Measurements from ENCODE around the gene SAPCD2. TPM values are rescaled to one million over a fixed set of nuclear protein-coding genes. Genes with fewer than 3 reads are reported as not detected.

The SAPCD2 gene
- total RNA-seq, 1 donor from 2014 or later, result 0.22 TPM

- ATAC-seq, result no peak
- intact Hi-C loops (cut with DNase I), result no loop called here
- DNase-seq (ENCODE audit: missing footprints), result no peak
These were observed 53.3 kb downstream of the SAPCD2 start for GRCh38 chr9:137017071-137017470.

- intact Hi-C loops (cut with DNase I), result no loop called here
- DNase-seq (ENCODE audit: missing footprints) (no peak), ATAC-seq (no peak)
These were observed 53.9 kb downstream of the SAPCD2 start for GRCh38 chr9:137016436-137016835.

GRCh38 chr9:137015976-137016375 is 54.4 kb downstream of the SAPCD2 start:
- ATAC-seq (no peak), DNase-seq (ENCODE audit: missing footprints) (no peak)
- intact Hi-C loops (cut with DNase I), result no loop called here

- ATAC-seq (no peak), DNase-seq (ENCODE audit: missing footprints) (no peak)
- intact Hi-C loops (cut with DNase I), result no loop called here
These were observed 54.8 kb downstream of the SAPCD2 start for GRCh38 chr9:137015540-137015930.

GRCh38 chr9:137014776-137015539 is 55.4 kb downstream of the SAPCD2 start:
- intact Hi-C loops (cut with DNase I), result no loop called here
- ATAC-seq (no peak), DNase-seq (ENCODE audit: missing footprints) (no peak)

- DNase-seq (ENCODE audit: missing footprints), result no peak
- ATAC-seq, result no peak
- intact Hi-C loops (cut with DNase I), result no loop called here
These were observed 56.2 kb downstream of the SAPCD2 start for GRCh38 chr9:137014166-137014565.

GRCh38 chr9:137013571-137013940 is 56.8 kb downstream of the SAPCD2 start:
- intact Hi-C loops (cut with DNase I), result no loop called here
- DNase-seq (ENCODE audit: missing footprints) (no peak), ATAC-seq (no peak)

- DNase-seq (ENCODE audit: missing footprints) (no peak), ATAC-seq (no peak)
- intact Hi-C loops (cut with DNase I), result no loop called here
These were observed 57.4 kb downstream of the SAPCD2 start for GRCh38 chr9:137012694-137013570.

Other genes with a start within 250 kb of the SAPCD2 start
- gene AJM1, start 228.1 kb downstream of the SAPCD2 start, total RNA-seq, result 8.6 TPM
- gene PHPT1, start 221.1 kb downstream of the SAPCD2 start, total RNA-seq, result 358 TPM
- gene MAMDC4, start 218.2 kb downstream of the SAPCD2 start, total RNA-seq, result 12.8 TPM
- 358 TPM for gene EDF1, start 204.2 kb downstream of the SAPCD2 start, total RNA-seq
- gene TRAF2, start 184.0 kb downstream of the SAPCD2 start, total RNA-seq, result 12.6 TPM
- gene FBXW5, start 125.8 kb downstream of the SAPCD2 start, total RNA-seq, result 143 TPM
- gene C8G, start 125.3 kb downstream of the SAPCD2 start, total RNA-seq, result 1.3 TPM
- gene LCN12, start 118.3 kb downstream of the SAPCD2 start, total RNA-seq, result 2.9 TPM
- gene PTGDS, start 93.1 kb downstream of the SAPCD2 start, total RNA-seq, result 6,282 TPM
- 8.6 TPM for gene LCNL1, start 87.6 kb downstream of the SAPCD2 start, total RNA-seq
- gene PAXX, start 78.1 kb downstream of the SAPCD2 start, total RNA-seq, result 26.9 TPM
- gene CLIC3, start 74.0 kb downstream of the SAPCD2 start, total RNA-seq, result 1.1 TPM
- 28.2 TPM for gene ABCA2, start 42.3 kb downstream of the SAPCD2 start, total RNA-seq
- gene FUT7, start 38.5 kb downstream of the SAPCD2 start, total RNA-seq, result 0.11 TPM
- gene NPDC1, start 24.4 kb downstream of the SAPCD2 start, total RNA-seq, result 69.0 TPM
- 2.7 TPM for gene ENTPD2, start 16.5 kb downstream of the SAPCD2 start, total RNA-seq
- 13.6 TPM for gene UAP1L1, start 7.0 kb upstream of the SAPCD2 start, total RNA-seq
- 20.4 TPM for gene MAN1B1, start 16.4 kb upstream of the SAPCD2 start, total RNA-seq
- gene DPP7, start 44.2 kb upstream of the SAPCD2 start, total RNA-seq, result 143 TPM
- gene GRIN1, start 68.6 kb upstream of the SAPCD2 start, total RNA-seq, result not detected
- not detected for gene LRRC26, start 99.5 kb upstream of the SAPCD2 start, total RNA-seq
- not detected for gene TMEM210, start 101.5 kb upstream of the SAPCD2 start, total RNA-seq
- 35.0 TPM for gene ANAPC2, start 118.0 kb upstream of the SAPCD2 start, total RNA-seq
- gene SSNA1, start 118.1 kb upstream of the SAPCD2 start, total RNA-seq, result 70.7 TPM
- gene TPRN, start 130.2 kb upstream of the SAPCD2 start, total RNA-seq, result 27.9 TPM
- gene TMEM203, start 135.1 kb upstream of the SAPCD2 start, total RNA-seq, result 44.6 TPM
- 5.9 TPM for gene NDOR1, start 135.1 kb upstream of the SAPCD2 start, total RNA-seq
- 26.0 TPM for gene RNF208, start 151.7 kb upstream of the SAPCD2 start, total RNA-seq
- gene CYSRT1, start 154.6 kb upstream of the SAPCD2 start, total RNA-seq, result not detected
- not detected for gene RNF224, start 156.9 kb upstream of the SAPCD2 start, total RNA-seq
- not detected for gene SLC34A3, start 160.3 kb upstream of the SAPCD2 start, total RNA-seq
- gene TUBB4B, start 170.7 kb upstream of the SAPCD2 start, total RNA-seq, result 620 TPM
- 1.4 TPM for gene STPG3, start 180.7 kb upstream of the SAPCD2 start, total RNA-seq
- 37.9 TPM for gene NELFB, start 184.8 kb upstream of the SAPCD2 start, total RNA-seq
- gene TOR4A, start 207.2 kb upstream of the SAPCD2 start, total RNA-seq, result 16.5 TPM
- 4.7 TPM for gene NRARP, start 231.7 kb upstream of the SAPCD2 start, total RNA-seq

Data from Right ventricle myocardium inferior (tissue), 1 donor.